Duodenal mucosa (tissue), 2 donors: ENCODE measurements around the gene KIF13A.

ENCODE experiments used
- H3K27ac ChIP-seq: one replicate; pipeline ENCODE4 v1.7.0; 2013; ENCODE audit warnings: low read depth, low read length
- H3K27me3 ChIP-seq, 2 donors: one replicate each; pipeline ENCODE4 v1.7.0; 2013; ENCODE audit warnings: low read length in 2 of 2, control low read depth in 1 of 2; ENCODE audit not compliant: insufficient read depth in 2 of 2, control insufficient read depth in 1 of 2
- H3K36me3 ChIP-seq, 2 donors: one replicate each; pipeline ENCODE4 v1.7.0; 2013; ENCODE audit warnings: low read length in 2 of 2, control low read depth in 1 of 2; ENCODE audit not compliant: insufficient read depth in 2 of 2, control insufficient read depth in 1 of 2
- H3K4me1 ChIP-seq, 2 donors: one replicate each; pipeline ENCODE4 v1.7.0; 2013; ENCODE audit warnings: low read length in 2 of 2, control low read depth in 1 of 2; ENCODE audit not compliant: insufficient read depth in 2 of 2, control insufficient read depth in 1 of 2
- H3K4me3 ChIP-seq, 2 donors: one replicate each; pipeline ENCODE4 v1.7.0; 2013; ENCODE audit warnings: low read length in 2 of 2, low read depth in 1 of 2
- H3K9ac ChIP-seq, 2 donors: one replicate each; pipeline ENCODE4 v1.7.0; 2013; ENCODE audit warnings: low read length in 2 of 2, low read depth in 1 of 2
- H3K9me3 ChIP-seq, 2 donors: one replicate each; pipeline ENCODE4 v1.7.0; 2013; ENCODE audit warnings: low read length in 2 of 2, control low read depth in 1 of 2; ENCODE audit not compliant: control insufficient read depth in 1 of 2

The KIF13A gene

DNA sequence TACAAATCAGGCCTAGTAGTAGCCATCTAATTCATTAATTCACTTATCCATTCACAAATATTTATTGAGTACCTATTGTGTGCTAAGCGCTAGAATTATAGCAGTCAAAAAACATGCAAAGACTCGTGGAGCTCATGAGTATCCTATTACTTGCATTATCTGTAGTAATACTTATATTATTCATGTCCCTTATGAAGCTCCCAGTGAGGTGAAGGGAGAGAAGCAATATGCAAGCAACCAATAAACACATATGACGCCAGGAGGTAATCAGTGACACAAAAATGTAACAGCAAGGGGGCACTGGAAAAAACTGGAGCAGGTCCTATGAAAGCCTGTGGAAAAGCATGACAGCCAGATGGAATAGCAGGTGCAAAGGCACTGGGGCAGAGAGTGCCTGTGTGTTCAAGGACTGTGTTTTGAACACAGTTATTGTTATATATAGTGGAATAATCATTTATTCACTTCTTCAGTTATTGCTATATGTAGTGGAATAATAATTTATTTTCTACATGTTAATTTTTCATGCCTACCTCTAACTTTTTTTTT is 109.5 kb downstream of the KIF13A start:
- Histone ChIP-seq H3K9me3 (no peaks in the 10 kb centered on the region), H3K4me1 (peaks cover 11 to 20% of the 10 kb centered on the region in 2 donors), H3K9ac (no peak overlapping the region), H3K27me3 (no peaks in the 10 kb centered on the region), H3K4me3 (no peak overlapping the region), H3K36me3 (no peaks in the 10 kb centered on the region), H3K27ac (no peak overlapping the region)

DNA sequence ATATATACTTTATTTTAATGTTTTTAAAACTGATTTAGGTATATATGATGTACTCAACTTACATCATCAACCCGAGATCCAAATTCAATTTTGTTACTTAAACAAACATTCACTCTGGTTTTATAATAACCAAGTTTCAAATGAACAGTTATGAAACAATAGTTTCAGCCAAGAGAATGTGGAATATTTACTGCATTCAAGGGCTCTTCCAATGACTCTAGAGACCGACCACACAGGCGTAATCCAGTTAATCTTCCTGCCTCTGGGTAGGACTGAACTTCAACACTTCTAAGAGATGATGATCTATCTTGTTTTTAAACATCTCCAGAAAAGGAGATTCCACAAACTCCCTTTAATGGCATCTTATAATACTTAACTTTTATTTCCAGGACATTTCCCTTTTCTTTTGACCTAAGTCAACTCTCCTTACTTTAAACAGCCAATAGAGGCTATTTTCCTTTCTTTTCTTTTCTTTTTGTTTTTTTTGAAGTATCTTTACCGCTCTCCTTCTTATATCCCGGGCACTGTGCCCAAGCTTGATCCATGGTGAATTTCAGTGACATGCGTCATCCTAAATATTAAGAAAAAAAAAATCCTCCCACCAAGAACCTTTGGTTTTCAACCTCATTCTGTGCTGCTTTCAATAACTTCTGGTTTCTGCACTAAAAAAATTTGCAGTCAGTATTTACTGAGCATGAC is 110.1 kb downstream of the KIF13A start:
- H3K4me1 ChIP-seq = peaks cover 11 to 20% of the 10 kb centered on the region in 2 donors
- H3K9me3 ChIP-seq = no peaks in the 10 kb centered on the region
- H3K9ac ChIP-seq = no peak overlapping the region
- H3K27ac ChIP-seq = no peak overlapping the region
- no peaks in the 10 kb centered on the region for H3K36me3 ChIP-seq
- H3K4me3 ChIP-seq = no peak overlapping the region
- no peaks in the 10 kb centered on the region for H3K27me3 ChIP-seq

DNA sequence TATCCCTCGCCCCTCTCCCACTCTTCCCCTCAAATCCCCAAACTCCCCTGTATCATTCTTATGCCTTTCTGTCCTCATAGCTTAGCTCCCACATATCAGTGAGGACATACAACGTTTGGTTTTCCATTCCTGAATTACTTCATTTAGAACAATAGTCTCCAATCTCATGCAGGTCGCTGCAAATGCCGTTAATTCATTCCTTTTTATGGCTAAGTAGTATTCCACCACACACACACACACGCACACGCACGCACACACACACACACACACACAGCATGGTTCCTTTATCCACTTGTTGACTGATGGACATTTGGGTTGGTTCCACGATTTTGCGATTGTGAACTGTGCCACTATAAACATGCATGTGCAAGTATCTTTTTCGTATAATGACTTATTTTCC is 112.7 kb downstream of the KIF13A start:
- no peaks in the 10 kb centered on the region for H3K9me3 ChIP-seq
- no peak overlapping the region for H3K4me3 ChIP-seq
- no peak overlapping the region for H3K9ac ChIP-seq
- no peaks in the 10 kb centered on the region for H3K27me3 ChIP-seq
- no peak overlapping the region for H3K27ac ChIP-seq
- H3K4me1 ChIP-seq = peaks cover 11 to 20% of the 10 kb centered on the region in 2 donors
- H3K36me3 ChIP-seq = no peaks in the 10 kb centered on the region

DNA sequence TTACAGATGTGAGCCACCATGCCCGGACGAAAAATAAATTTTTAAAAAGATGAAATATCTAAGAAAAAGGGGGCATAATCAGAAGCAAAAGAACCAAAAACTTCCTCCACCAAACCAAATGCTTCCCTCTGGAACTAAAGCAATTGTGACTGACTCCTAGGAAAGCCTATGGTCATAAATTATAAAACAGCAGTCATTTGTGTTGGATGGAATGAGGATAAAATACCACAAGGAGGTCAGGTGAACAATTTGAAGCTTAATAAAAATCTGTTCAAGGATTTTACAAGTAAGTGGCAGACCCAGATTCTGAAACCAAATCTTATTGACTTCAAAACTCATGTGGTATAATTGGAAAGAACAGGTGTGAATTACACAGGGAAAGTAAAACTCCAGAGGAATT is 114.5 kb downstream of the KIF13A start:
- Histone ChIP-seq H3K36me3 (no peaks in the 10 kb centered on the region), H3K4me1 (peaks cover 11 to 14% of the 10 kb centered on the region in 2 donors), H3K4me3 (no peak overlapping the region), H3K27ac (no peak overlapping the region), H3K9me3 (no peaks in the 10 kb centered on the region), H3K27me3 (no peaks in the 10 kb centered on the region), H3K9ac (no peak overlapping the region)

DNA sequence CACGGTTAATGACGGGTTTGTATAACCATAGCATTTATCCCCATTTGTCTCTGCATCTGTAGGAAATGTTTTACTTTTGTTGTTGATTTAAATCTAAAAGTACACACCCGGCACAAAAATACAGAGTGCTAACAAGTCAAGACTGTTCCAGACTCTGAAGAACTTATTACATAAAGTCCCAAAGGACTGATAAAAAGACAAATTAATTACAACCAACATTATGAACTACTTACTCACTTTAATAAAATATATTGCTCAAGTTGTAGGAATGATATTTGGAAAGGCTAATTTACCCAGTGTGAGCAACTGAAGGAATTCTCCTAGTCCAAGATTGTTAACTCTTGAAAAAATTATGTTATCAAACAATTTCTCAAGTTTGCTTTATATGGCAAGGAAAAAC is 115.6 kb downstream of the KIF13A start:
- no peaks in the 10 kb centered on the region for H3K36me3 ChIP-seq
- H3K27me3 ChIP-seq = no peaks in the 10 kb centered on the region
- no peak overlapping the region for H3K4me3 ChIP-seq
- no peaks in the 10 kb centered on the region for H3K9me3 ChIP-seq
- H3K9ac ChIP-seq = no peak overlapping the region
- no peak overlapping the region for H3K27ac ChIP-seq
- H3K4me1 ChIP-seq = peaks cover 11 to 14% of the 10 kb centered on the region in 2 donors

DNA sequence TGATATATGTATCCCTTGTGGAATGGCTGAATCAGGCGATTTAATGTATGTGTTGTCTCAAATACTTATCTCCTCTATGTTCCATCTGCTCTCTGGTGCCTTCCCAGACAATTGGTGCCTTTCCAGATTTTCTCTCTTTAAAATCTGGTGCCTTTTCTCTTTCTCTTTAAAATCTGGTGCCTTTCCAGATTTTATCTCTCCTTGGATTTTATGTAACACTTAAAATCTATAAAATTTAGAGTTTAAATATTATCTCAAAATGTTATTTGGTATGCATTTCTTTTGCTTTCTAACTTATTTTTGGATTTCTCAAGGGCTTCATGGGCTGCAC is 116.3 kb downstream of the KIF13A start:
- Histone ChIP-seq H3K4me1 (peaks cover 4 to 7% of the 10 kb centered on the region in 2 donors), H3K27ac (no peak overlapping the region), H3K36me3 (no peaks in the 10 kb centered on the region), H3K9ac (no peak overlapping the region), H3K27me3 (no peaks in the 10 kb centered on the region), H3K9me3 (no peaks in the 10 kb centered on the region), H3K4me3 (no peak overlapping the region)

DNA sequence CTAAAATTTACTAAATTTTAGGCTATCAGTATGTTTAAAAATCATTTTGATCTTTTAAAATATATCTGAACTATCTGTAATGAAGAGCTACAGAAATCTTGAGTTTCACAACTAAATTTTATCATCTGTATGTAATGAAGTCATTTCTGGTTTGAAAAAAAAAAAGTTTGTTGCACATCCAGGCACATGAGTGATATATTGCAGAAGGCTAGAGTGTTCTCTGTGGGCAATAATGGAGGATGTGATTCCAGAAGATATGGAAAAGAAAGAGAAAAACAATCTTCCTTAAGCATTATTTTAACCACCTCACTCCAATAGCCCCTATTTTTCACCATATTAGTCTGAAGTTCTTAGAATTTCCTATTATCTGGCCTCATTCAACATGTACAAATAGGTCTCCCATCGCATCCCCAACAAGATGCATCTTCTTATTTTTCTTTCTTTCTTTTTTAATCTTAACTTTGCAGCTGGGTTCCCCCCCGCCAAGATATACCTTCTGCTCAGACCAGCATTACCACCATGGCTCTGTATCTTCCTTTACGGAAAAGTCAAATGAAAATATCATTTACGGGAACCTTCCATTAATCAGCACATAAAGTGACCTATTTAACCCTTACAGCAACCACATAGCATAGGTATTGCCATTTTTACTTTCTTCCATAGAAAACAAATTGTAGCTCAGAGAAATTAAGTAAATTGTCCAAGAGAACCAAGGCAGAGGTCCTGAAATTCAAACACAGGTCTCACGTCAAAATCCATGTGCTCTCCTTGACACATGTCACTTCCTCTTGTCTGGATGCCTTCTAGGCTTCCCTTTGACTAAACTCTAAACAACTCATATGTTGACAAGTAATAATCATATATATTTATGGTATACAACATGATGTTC is 116.9 kb downstream of the KIF13A start:
- H3K4me1 ChIP-seq = peaks cover 0 to 1% of the 10 kb centered on the region in 2 donors
- no peaks in the 10 kb centered on the region for H3K27me3 ChIP-seq
- H3K36me3 ChIP-seq = no peaks in the 10 kb centered on the region
- no peak overlapping the region for H3K9ac ChIP-seq
- H3K4me3 ChIP-seq = no peak overlapping the region
- no peak overlapping the region for H3K27ac ChIP-seq
- no peaks in the 10 kb centered on the region for H3K9me3 ChIP-seq

DNA sequence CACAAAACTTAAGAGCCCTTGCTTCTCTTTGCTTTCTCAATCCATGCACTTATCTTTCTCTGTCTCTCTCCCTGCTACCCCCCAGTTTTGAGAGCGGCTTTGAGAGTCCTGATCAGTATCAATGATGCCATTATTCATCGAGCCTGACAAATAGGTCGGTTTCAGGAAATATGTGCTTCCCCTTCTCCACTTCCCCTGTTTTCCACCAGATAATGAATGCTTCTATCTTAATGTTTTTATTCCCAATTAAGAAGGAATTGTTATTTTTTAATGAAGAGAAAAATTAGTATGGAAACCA is 117.7 kb downstream of the KIF13A start:
- Histone ChIP-seq H3K9me3 (no peaks in the 10 kb centered on the region), H3K36me3 (no peaks in the 10 kb centered on the region), H3K27me3 (no peaks in the 10 kb centered on the region), H3K27ac (no peak overlapping the region), H3K4me3 (no peak overlapping the region), H3K9ac (no peak overlapping the region), H3K4me1 (no peaks in the 10 kb centered on the region)

DNA sequence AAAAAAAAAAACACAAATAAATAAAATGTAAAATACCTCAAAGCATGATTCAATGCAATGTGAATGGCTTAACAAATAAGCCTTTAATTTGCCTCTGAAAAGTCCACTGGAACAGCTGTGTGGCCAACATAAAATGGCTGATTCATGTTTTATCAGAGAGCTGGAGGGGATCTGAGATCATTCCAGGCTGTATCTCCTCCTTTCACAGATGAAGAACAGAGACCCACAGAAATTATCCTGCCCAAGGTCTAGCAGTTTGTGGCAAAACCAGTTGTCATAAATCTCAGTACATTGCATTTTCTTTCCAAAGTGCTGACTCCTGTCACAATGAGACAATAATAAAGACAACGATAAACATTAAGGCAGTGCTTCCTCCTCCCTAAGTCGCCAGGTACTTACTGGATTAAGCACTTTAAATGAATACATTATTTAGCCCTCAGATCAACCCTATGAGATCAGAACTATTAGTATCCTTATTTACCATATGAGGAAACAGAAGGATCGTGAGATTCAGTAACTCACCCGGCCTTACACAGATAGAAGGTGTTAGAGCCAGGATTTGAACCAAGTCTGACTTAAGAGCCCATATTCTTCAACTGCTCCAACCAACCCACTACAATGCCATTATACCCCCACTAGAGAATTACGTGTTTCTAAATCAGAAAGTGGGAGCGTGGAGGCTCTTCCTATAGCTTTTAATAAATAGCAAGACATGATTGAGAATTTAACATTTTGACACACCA is 118.3 kb downstream of the KIF13A start:
- Histone ChIP-seq H3K27me3 (no peaks in the 10 kb centered on the region), H3K36me3 (no peaks in the 10 kb centered on the region), H3K9me3 (no peaks in the 10 kb centered on the region), H3K27ac (no peak overlapping the region), H3K4me3 (no peak overlapping the region), H3K9ac (no peak overlapping the region), H3K4me1 (no peaks in the 10 kb centered on the region)

DNA sequence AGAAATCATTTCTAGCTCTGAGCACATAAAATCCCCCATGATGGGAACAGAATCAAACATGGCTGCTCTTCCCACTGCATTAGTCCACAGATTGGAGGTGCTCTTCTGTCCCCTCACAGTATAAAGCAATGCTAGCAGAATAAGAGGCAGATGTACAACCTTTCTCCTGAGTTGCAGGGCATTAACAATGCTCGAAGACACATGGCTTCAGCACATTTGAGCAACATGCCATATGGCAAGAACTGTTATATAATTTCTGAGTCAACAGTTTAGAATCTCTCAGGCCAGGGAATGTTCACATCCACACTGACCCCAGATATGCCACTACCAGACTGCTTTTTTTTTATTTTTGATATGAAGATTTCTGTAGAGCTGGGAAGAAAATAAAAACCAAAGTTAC is 119.6 kb downstream of the KIF13A start:
- H3K36me3 ChIP-seq = no peaks in the 10 kb centered on the region
- no peaks in the 10 kb centered on the region for H3K27me3 ChIP-seq
- H3K4me1 ChIP-seq = no peaks in the 10 kb centered on the region
- H3K27ac ChIP-seq = no peak overlapping the region
- no peaks in the 10 kb centered on the region for H3K9me3 ChIP-seq
- no peak overlapping the region for H3K9ac ChIP-seq
- no peak overlapping the region for H3K4me3 ChIP-seq
